Epithelial cell of proximal tubule (primary cell): ENCODE measurements around the gene UBR4. TPM values are rescaled to one million over a fixed set of nuclear protein-coding genes. Genes with fewer than 3 reads are reported as not detected.

Experiments
- DNase-seq: peaks from one replicate; pipeline ENCODE4 v3.0.0-alpha.2; 2011; ENCODE audit warnings: low read depth
- H3K4me3 ChIP-seq: 2 replicates; pipeline ENCODE4 v1.5.1; 2011; ENCODE audit warnings: low read depth, mild to moderate bottlenecking, low read length
- total RNA-seq: library from RNA; depleted of rRNA; stranded (reverse); fragments of >200 nt; gene quantifications from 2 replicates; pipeline ENCODE4 v1.2.3, GENCODE V29; 2015
- TF ChIP-seq, protein P1 (sequence below): conservative IDR thresholded peaks from 2 replicates; pipeline ENCODE4 v1.5.1; 2012; ENCODE audit warnings: low read depth, mild to moderate bottlenecking, low read length

UBR4 gene
- total RNA-seq, 1 donor from 2014 or later, result 78.3 TPM

GRCh38 chr1:19177811-19178210, 32.3 kb downstream of the UBR4 start:
- no peak overlapping the region for H3K4me3 ChIP-seq
- no peak for DNase-seq
- TF ChIP-seq, protein P1, sequence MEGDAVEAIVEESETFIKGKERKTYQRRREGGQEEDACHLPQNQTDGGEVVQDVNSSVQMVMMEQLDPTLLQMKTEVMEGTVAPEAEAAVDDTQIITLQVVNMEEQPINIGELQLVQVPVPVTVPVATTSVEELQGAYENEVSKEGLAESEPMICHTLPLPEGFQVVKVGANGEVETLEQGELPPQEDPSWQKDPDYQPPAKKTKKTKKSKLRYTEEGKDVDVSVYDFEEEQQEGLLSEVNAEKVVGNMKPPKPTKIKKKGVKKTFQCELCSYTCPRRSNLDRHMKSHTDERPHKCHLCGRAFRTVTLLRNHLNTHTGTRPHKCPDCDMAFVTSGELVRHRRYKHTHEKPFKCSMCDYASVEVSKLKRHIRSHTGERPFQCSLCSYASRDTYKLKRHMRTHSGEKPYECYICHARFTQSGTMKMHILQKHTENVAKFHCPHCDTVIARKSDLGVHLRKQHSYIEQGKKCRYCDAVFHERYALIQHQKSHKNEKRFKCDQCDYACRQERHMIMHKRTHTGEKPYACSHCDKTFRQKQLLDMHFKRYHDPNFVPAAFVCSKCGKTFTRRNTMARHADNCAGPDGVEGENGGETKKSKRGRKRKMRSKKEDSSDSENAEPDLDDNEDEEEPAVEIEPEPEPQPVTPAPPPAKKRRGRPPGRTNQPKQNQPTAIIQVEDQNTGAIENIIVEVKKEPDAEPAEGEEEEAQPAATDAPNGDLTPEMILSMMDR, result no peak

- no peak for DNase-seq
- no peak overlapping the region for H3K4me3 ChIP-seq
- TF ChIP-seq, protein P1, result no peak
Observed at GRCh38 chr1:19169642-19170041, 40.4 kb downstream of the UBR4 start.

DNA sequence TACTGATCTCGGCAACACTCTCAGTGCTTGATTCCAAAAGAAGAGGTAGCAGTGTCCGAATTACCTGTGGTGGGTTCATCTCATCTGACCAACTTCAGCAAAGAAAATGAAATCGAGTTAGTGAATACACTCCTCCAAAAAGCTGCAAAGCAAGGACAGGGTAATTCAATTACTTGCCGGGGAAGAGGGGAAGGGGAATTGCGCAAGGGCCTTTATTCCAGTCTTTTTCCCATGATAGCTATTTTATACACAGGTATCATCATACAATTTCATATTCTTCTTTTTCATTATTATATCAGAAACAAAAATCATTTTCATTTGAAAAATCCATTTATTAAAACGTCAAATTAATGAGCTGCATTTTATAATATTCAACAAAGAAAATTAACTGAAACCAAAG, 42.9 kb downstream of the UBR4 start:
- H3K4me3 ChIP-seq, result no peak overlapping the region
- TF ChIP-seq, protein P1, result no peak
- no peak for DNase-seq

- H3K4me3 ChIP-seq, result no peak overlapping the region
- DNase-seq, result no peak
- TF ChIP-seq, protein P1, result no peak
Observed at GRCh38 chr1:19166066-19166465, 44.0 kb downstream of the UBR4 start.

GRCh38 chr1:19165501-19165900, 44.6 kb downstream of the UBR4 start:
- TF ChIP-seq, protein P1, result no peak
- no peak overlapping the region for H3K4me3 ChIP-seq
- DNase-seq, result no peak

DNA sequence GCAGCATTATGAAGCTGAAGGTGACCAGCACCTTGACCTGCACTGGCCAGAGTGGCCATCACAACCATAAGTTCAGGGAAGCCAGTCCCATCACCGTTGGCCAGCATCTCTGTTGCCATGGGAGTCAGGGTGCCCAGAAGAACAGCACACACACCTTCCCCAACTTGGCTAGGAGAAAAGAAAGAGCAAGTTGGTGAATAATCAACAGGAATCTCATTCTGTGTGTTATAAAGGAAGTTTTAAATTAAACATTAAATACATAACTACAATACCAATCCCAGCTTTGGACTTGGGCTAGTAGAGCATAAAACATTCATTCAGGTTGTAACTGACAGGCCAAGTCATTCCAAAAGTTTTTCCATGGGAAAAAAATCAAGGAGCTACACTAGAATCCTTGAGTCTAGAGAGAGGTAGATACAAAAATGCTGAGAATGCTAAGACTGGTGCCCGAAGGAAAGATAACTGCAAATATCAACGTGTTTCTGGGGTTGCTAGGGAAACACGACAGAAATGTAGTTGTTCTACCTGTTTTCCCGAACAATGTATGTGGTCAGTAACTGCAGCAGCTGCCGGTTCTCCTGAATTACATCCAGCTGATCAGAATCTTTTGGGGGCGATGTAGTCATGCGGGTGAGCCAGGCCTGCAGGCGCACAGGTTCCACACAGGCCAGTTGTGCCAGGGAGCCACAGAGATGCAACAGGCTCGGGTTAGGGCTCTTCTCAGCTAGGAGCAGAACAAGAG, 45.6 kb downstream of the UBR4 start:
- no peak overlapping the region for H3K4me3 ChIP-seq
- DNase-seq, result no peak
- TF ChIP-seq, protein P1, result no peak

GRCh38 chr1:19163261-19163660, 46.8 kb downstream of the UBR4 start:
- no peak overlapping the region for H3K4me3 ChIP-seq
- no peak for DNase-seq
- TF ChIP-seq, protein P1, result no peak
